ENCODE results near the gene NPEPL1.

NPEPL1 gene

GRCh38 chr20:58684291-58684690, 8.3 kb upstream of the NPEPL1 start:
- POLR2A ChIA-PET: interaction anchor here (1.0 kb wide), 1 partner anchor 169 kb away, joined by 4 read pairs; no protein-coding TSS in a partner anchor
- no peak overlapping the region for H3K4me3 ChIP-seq (ENCODE audit: low read depth, low read length)

DNA sequence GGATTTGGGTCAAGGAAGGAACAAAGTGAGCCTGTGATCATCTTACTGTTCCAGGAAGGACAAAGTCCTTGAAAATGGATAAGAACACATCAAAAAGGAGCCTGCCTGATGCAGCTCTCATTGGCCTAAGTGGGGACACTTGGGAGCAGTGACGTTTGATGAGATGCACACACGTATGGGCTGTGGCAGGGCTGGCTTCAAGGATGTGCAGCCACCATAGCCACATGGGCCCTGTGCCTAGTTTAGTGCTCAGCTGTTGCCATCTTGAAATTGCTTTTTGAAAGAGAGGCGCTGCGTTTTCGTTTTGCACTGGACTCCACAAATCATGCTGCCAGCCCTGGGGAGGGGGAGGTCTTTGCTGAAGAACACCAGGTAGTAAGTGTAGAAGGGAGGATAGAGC, 6.6 kb upstream of the NPEPL1 start:
- POLR2A ChIA-PET: no interaction called here
- no peak for DNase-seq (ENCODE audit: low read depth, low spot score)
- TF ChIP-seq, protein P1, sequence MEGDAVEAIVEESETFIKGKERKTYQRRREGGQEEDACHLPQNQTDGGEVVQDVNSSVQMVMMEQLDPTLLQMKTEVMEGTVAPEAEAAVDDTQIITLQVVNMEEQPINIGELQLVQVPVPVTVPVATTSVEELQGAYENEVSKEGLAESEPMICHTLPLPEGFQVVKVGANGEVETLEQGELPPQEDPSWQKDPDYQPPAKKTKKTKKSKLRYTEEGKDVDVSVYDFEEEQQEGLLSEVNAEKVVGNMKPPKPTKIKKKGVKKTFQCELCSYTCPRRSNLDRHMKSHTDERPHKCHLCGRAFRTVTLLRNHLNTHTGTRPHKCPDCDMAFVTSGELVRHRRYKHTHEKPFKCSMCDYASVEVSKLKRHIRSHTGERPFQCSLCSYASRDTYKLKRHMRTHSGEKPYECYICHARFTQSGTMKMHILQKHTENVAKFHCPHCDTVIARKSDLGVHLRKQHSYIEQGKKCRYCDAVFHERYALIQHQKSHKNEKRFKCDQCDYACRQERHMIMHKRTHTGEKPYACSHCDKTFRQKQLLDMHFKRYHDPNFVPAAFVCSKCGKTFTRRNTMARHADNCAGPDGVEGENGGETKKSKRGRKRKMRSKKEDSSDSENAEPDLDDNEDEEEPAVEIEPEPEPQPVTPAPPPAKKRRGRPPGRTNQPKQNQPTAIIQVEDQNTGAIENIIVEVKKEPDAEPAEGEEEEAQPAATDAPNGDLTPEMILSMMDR (IDR thresholded peaks at IDR 0.05; ENCODE audit: insufficient read depth, low read length, missing control alignments): no peak
- CTCF ChIA-PET: interaction anchor here (0.7 kb wide), 1 partner anchor 120 kb away, joined by 3 read pairs; no protein-coding TSS in a partner anchor
- no peak overlapping the region for H3K4me3 ChIP-seq (ENCODE audit: low read depth, low read length)

More at GRCh38 chr20:58684291-58684690, 8.3 kb upstream of the NPEPL1 start:
- CTCF ChIA-PET: no interaction called here
- TF ChIP-seq, protein P1 (IDR thresholded peaks at IDR 0.05; ENCODE audit: insufficient read depth, low read length, missing control alignments): no peak
- no peak for DNase-seq (ENCODE audit: low read depth, low spot score)

DNA sequence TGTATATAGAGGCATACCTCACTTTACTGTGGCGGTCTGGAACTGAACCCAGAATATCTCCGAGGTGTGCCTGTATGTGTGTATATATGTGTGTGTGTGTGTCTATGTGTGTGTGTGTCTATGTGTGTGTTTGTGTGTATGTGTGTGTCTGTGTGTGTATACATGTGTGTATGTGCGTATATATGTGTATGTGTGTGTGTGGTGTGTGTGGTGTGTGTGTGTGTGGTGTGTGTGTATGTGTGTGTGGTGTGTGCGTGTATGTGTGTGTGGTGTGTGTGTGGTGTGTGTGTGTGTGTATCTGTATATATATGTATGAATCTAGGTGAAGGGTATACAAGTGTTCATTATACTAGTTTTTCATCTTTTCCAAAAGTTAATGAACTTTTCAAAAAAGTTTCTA, 4.2 kb upstream of the NPEPL1 start:
- POLR2A ChIA-PET: no interaction called here

GRCh38 chr20:58688840-58689239, 3.8 kb upstream of the NPEPL1 start:
- TF ChIP-seq, protein P1 (IDR thresholded peaks at IDR 0.05; ENCODE audit: insufficient read depth, low read length, missing control alignments): no peak
- POLR2A ChIA-PET: no interaction called here
- no peak overlapping the region for H3K4me3 ChIP-seq (ENCODE audit: low read depth, low read length)
- DNase-seq (ENCODE audit: low read depth, low spot score): no peak
- CTCF ChIA-PET: interaction anchor here (0.9 to 1.9 kb wide), 3 partner anchors 21 to 453 kb away, joined by 3 to 4 read pairs (median 3); no protein-coding TSS in a partner anchor

More for the DNA sequence above, 4.2 kb upstream of the NPEPL1 start:
- TF ChIP-seq, protein P1 (IDR thresholded peaks at IDR 0.05; ENCODE audit: insufficient read depth, low read length, missing control alignments): no peak
- H3K4me3 ChIP-seq (ENCODE audit: low read depth, low read length): no peak overlapping the region
- CTCF ChIA-PET: interaction anchor here (0.9 to 1.9 kb wide), 2 partner anchors 21 to 24 kb away, joined by 3 to 4 read pairs; no protein-coding TSS in a partner anchor
- DNase-seq (ENCODE audit: low read depth, low spot score): no peak

GRCh38 chr20:58690396-58691135, 2.0 kb upstream of the NPEPL1 start:
- TF ChIP-seq, protein P1 (IDR thresholded peaks at IDR 0.05; ENCODE audit: insufficient read depth, low read length, missing control alignments): no peak
- no peak overlapping the region for H3K4me3 ChIP-seq (ENCODE audit: low read depth, low read length)
- CTCF ChIA-PET: interaction anchor here (1.2 to 1.9 kb wide), 6 partner anchors 8 to 454 kb away, joined by 3 to 9 read pairs (median 4); partner anchors contain the start of gene STX16

DNA sequence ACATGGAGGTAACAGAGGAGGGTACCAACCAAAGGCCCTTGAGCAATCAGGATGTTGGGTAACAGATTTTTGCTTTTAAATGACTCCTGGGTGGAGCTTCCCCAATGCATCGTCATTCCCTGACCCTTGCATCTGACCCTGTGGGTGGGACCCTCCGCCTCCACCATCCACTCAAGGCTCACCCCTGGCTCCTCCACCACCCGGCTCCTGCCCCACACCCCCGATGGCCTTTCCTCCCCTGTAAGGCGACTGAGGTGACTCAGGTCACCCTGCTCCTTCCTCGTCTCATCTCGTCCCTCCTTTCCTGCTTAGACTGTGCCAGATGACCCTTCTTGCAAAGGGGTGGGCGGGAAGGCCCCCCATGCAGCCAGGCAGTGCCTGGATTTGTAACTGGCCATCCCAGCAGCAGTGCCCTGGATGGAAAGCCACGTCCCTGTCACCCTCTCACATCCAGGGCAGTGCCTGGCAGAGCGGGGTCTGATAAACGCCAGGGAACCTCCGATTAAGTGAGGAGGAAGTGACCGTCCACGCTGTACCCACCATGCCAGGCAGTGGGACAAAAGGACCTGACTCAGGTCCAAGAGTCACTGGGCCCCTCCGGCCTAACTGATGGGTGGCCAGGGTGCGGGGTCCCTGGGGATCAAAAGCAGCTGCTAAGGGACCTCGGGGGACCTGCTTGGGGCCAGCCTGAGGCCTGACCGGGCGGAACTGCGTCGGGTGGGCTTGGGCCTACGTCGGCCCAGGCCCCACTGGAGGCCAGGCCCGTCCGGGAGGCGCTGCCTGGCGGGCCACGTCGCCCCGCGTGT, 624 bp upstream of the NPEPL1 start:
- DNase-seq (ENCODE audit: low read depth, low spot score): no peak
- CTCF ChIA-PET: interaction anchor here (1.0 to 1.6 kb wide), 4 partner anchors 9 to 456 kb away, joined by 3 to 9 read pairs (median 4); no protein-coding TSS in a partner anchor
- H3K4me3 ChIP-seq (ENCODE audit: low read depth, low read length): no peak overlapping the region

More at GRCh38 chr20:58690396-58691135, 2.0 kb upstream of the NPEPL1 start:
- POLR2A ChIA-PET: no interaction called here
- DNase-seq (ENCODE audit: low read depth, low spot score): no peak

More for the DNA sequence above, 624 bp upstream of the NPEPL1 start:
- TF ChIP-seq, protein P1 (IDR thresholded peaks at IDR 0.05; ENCODE audit: insufficient read depth, low read length, missing control alignments): no peak
- POLR2A ChIA-PET: no interaction called here
